Smooth muscle cell (in vitro differentiated cells): ENCODE results near the gene ZNF70. TPM values are rescaled to one million over a fixed set of nuclear protein-coding genes. Genes with fewer than 3 reads are reported as not detected.
"Not testable (repeated sequence)": the region's sequence is repeated elsewhere in the genome, so short reads cannot be mapped to it uniquely, and the experiment has no call there.

Source experiments
- DNase-seq: peaks from one replicate; lab custom pipeline; 2025; ENCODE audit not compliant: unreplicated experiment; lab: John Stamatoyannopoulos, UW
- H2AFZ ChIP-seq: fragments of 200-600 bp; sonication (generic); 2 replicates; pipeline ENCODE4 v1.6.0; 2016; ENCODE audit warnings: antibody characterized with exemption, low read depth, mild to moderate bottlenecking
- H3F3A ChIP-seq: fragments of 200-600 bp; sonication (generic); 2 replicates; pipeline ENCODE4 v1.6.0; 2017; ENCODE audit warnings: antibody characterized with exemption, low read depth
- H3K27ac ChIP-seq: fragments of 200-600 bp; sonication (generic); 2 replicates; pipeline ENCODE4 v1.5.1; 2016; ENCODE audit warnings: low read depth, mild to moderate bottlenecking
- H3K27me3 ChIP-seq: fragments of 200-600 bp; sonication (generic); 2 replicates; pipeline ENCODE4 v1.6.1; 2016; ENCODE audit warnings: low read depth, mild to moderate bottlenecking
- H3K36me3 ChIP-seq: fragments of 200-600 bp; sonication (generic); 2 replicates; pipeline ENCODE4 v1.5.1; 2016; ENCODE audit warnings: low read depth
- H3K4me1 ChIP-seq: fragments of 200-600 bp; sonication (generic); 2 replicates; pipeline ENCODE4 v1.5.1; 2016; ENCODE audit warnings: low read depth
- H3K4me2 ChIP-seq: fragments of 200-600 bp; sonication (generic); 2 replicates; pipeline ENCODE4 v1.6.0; 2016; ENCODE audit warnings: mild to moderate bottlenecking
- H3K4me3 ChIP-seq: fragments of 200-600 bp; sonication (generic); 2 replicates; pipeline ENCODE4 v1.5.1; 2016; ENCODE audit warnings: mild to moderate bottlenecking
- H3K79me2 ChIP-seq: fragments of 200-600 bp; sonication (generic); 2 replicates; pipeline ENCODE4 v1.6.0; 2016; ENCODE audit warnings: low read depth, mild to moderate bottlenecking
- H3K9ac ChIP-seq: fragments of 200-600 bp; sonication (generic); 2 replicates; pipeline ENCODE4 v1.6.0; 2016; ENCODE audit warnings: low read depth
- H3K9me3 ChIP-seq: fragments of 200-600 bp; sonication (generic); replicated peaks from 2 replicates; pipeline ENCODE4 v1.5.1; 2016; ENCODE audit warnings: low read depth
- H4K20me1 ChIP-seq: fragments of 200-600 bp; sonication (generic); 2 replicates; pipeline ENCODE4 v1.6.0; 2016; ENCODE audit warnings: low read depth
- CTCF ChIP-seq: fragments of 200-600 bp; sonication (generic); IDR thresholded peaks from 2 replicates; pipeline ENCODE4 v1.5.1; 2017; ENCODE audit warnings: borderline replicate concordance, mild to moderate bottlenecking, antibody characterized with exemption; ENCODE audit not compliant: insufficient read depth, poor library complexity, severe bottlenecking
- WGBS: methylation state at CpG from one replicate; pipeline ENCODE4 v1.1.7; 2016; ENCODE audit warnings: low lambda C conversion rate; 5-methylcytosine and 5-hydroxymethylcytosine counted together
- polyA plus RNA-seq: library from polyadenylated mRNA; unstranded; fragments of >200 nt; fragmentation: Nextera tagmentation; extraction: Ambion mirVana; gene quantifications from 2 replicates; pipeline ENCODE4 v1.2.1, GENCODE V29; 2016
- total RNA-seq: library from RNA; depleted of rRNA; stranded (reverse); fragments of >200 nt; gene quantifications from 2 replicates; pipeline ENCODE4 v1.2.3, GENCODE V29; 2014

The ZNF70 gene
- total and polyA plus RNA-seq, 2 experiments from 2014 or later, result 2.4 to 6.9 TPM

DNA sequence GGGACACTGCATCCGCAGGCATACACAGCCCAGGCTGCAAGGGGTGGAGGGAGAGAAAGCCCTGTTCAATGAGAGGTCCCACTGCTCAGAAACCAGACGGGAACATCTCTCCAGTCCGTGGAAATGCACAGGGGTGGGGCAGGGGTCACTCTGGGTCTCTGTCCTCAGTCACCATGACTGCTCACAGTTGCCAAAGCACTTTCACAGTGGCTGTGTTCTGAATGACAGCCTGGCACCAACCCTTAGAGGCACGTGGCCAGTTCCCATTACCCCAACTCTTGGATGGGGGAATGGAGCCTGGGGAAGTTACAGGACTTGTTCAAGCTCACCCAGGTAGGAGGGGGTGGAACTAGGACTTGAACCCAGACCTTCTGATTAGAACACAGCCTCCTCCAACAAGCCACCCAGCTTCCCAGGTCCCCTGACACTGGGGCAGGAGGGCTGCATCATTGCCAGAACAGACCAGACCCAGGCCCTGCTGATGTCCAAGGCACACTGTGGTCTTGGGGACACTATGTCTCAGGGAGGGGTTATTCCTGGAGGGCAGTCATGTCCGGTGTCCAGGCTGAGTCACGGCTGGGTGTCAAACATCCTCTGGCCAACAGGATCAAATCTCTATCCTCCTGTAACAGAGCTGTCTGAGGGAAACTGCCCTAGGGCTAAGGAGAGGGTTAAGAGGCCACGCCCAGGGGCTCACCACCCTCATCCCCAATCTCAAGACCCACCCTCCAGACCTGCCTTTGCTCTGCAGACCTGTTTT lies 8.2 kb downstream of the ZNF70 start:
- WGBS, result 92% methylated on average over 7 of the region's 7 CpGs
- no peak overlapping the region for H3K4me3 ChIP-seq
- no peak overlapping the region for H3K4me2 ChIP-seq
- H3K79me2 ChIP-seq, result peaks cover 10% of the 10 kb centered on the region
- H2AFZ ChIP-seq, result no peak overlapping the region
- TF ChIP-seq CTCF, result no peak
- no peaks in the 10 kb centered on the region for H3K9me3 ChIP-seq
- H3K9ac ChIP-seq, result no peak overlapping the region
- no peaks in the 10 kb centered on the region for H3K27me3 ChIP-seq
- no peak for DNase-seq
- H3F3A ChIP-seq, result no peaks in the 10 kb centered on the region
- H4K20me1 ChIP-seq, result peaks cover 53% of the 10 kb centered on the region
- H3K36me3 ChIP-seq, result peaks cover 9% of the 10 kb centered on the region
- no peaks in the 10 kb centered on the region for H3K4me1 ChIP-seq
- no peak overlapping the region for H3K27ac ChIP-seq

DNA sequence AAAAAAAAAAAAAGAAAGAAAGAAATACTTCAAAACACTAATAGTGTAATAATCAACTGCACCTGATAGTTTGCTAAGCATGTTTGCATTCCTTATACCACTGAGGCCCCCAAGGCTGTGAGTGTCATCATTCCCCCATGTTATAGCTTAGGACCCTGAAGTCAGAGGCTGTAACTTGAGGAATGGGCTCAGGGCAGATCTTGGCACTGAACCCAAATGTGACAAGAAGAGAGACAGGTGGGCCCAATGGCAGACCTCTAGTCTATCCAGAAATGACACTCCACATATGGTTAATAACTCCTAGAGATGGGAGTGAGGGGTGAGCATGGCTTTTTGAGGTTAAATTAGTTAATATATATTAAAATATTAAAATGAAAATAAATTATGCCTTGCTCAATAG lies 13.2 kb downstream of the ZNF70 start:
- Histone ChIP-seq H3K9me3 (no peaks in the 10 kb centered on the region), H2AFZ (no peak overlapping the region), H3K79me2 (no peaks in the 10 kb centered on the region), H3K4me3 (no peak overlapping the region), H3K27me3 (no peaks in the 10 kb centered on the region), H4K20me1 (peaks cover 20% of the 10 kb centered on the region), H3K27ac (no peak overlapping the region), H3K9ac (no peak overlapping the region), H3K4me1 (no peaks in the 10 kb centered on the region), H3K36me3 (no peaks in the 10 kb centered on the region), H3F3A (no peaks in the 10 kb centered on the region), H3K4me2 (no peak overlapping the region)
- TF ChIP-seq CTCF, result no peak
- DNase-seq, result no peak

DNA sequence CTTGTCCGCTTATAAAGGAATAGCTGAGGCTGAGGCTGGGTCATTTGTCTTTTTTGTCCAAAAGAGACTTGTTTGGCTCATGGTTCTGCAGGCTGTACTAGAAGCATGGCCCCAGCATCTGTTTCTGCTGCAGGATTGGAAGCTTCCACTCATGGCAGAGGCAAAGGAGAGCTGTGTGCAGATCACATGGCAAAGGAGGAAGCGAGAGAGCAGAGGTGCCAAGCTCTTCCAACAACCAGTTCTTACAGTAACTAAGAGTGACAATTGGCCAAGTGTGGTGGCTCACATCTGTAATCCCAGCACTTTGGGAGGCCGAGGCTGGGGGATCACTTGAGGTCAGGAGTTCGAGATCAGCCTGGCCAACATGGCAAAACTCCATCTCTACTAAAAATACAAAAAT lies 22.8 kb downstream of the ZNF70 start:
- H3K9ac ChIP-seq, H3K4me2 ChIP-seq, H3K27ac ChIP-seq, H3K4me1 ChIP-seq, H4K20me1 ChIP-seq, DNase-seq, H3F3A ChIP-seq, H3K4me3 ChIP-seq, H3K9me3 ChIP-seq, H3K27me3 ChIP-seq, H2AFZ ChIP-seq, H3K36me3 ChIP-seq, H3K79me2 ChIP-seq: not testable (repeated sequence)
- WGBS, result 91% methylated on average over 4 of the region's 4 CpGs

DNA sequence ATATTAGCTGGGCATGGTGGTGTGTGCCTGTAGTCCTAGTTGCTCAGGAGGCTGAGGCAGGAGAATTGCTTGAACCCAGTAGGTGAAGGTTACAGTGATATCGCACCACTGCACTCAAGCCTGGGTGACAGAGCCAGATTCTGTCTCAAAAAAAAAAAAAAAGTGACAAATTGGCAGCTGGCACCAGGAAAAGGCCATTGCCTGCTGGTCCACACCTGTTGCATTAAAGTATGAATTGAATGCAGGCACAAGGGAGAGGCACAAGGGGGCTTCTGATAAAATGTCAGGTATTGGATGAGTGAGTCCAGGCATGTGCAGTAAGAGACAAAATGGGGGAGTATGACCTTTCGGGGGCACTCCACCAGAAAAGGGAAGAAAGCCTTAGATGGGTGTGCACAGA lies 28.2 kb downstream of the ZNF70 start:
- no peak overlapping the region for H3K4me2 ChIP-seq
- TF ChIP-seq CTCF, result no peak
- H3K27ac ChIP-seq, result no peak overlapping the region
- H3K9ac ChIP-seq, result no peak overlapping the region
- H4K20me1 ChIP-seq, result no peaks in the 10 kb centered on the region
- no peaks in the 10 kb centered on the region for H3K4me1 ChIP-seq
- H3K79me2 ChIP-seq, result no peaks in the 10 kb centered on the region
- DNase-seq, result no peak
- H2AFZ ChIP-seq, result no peak overlapping the region
- no peaks in the 10 kb centered on the region for H3K9me3 ChIP-seq
- H3F3A ChIP-seq, result no peaks in the 10 kb centered on the region
- no peaks in the 10 kb centered on the region for H3K27me3 ChIP-seq
- H3K4me3 ChIP-seq, result no peak overlapping the region
- WGBS, result 93% methylated on average over 2 of the region's 2 CpGs
- H3K36me3 ChIP-seq, result no peaks in the 10 kb centered on the region
